NCI-H2029 (cell line): ENCODE measurements around the gene ABCB11.
"Not testable (repeated sequence)": the region's sequence is repeated elsewhere in the genome, so short reads cannot be mapped to it uniquely, and the experiment has no call there.

ENCODE experiments used
- DNase-seq: peaks from one replicate; lab custom pipeline; 2025; lab: John Stamatoyannopoulos, UW

Gene ABCB11

GRCh38 chr2:168890006-168890782, 140.9 kb downstream of the ABCB11 start, which contains the start of gene SPC25:
Gene SPC25 (minus strand): TSS chr2:168890430. CDS start chr2:168889519, 911 bp downstream.
- peak; percentile 94 for DNase-seq

GRCh38 chr2:168889635-168890005, 141.5 kb downstream of the ABCB11 start:
- DNase-seq: no peak

- no peak for DNase-seq
These were observed 146.1 kb downstream of the ABCB11 start for GRCh38 chr2:168884975-168885374.

- not testable (repeated sequence) for DNase-seq
These were observed 149.0 kb downstream of the ABCB11 start for GRCh38 chr2:168882163-168882562.

- no peak for DNase-seq
These were observed 156.6 kb downstream of the ABCB11 start for GRCh38 chr2:168874368-168875054.

- DNase-seq: not testable (repeated sequence)
These were observed 160.3 kb downstream of the ABCB11 start for GRCh38 chr2:168870824-168871223.
